Measurements from ENCODE around the gene GADD45A.
"Not testable (repeated sequence)": the region's sequence is repeated elsewhere in the genome, so short reads cannot be mapped to it uniquely, and the experiment has no call there.

Gene GADD45A

GRCh38 chr1:67722292-67722944, 37.4 kb downstream of the GADD45A start:
- no peak for FAIRE-seq

GRCh38 chr1:67723126-67723525, 38.1 kb downstream of the GADD45A start:
- no peak for FAIRE-seq

GRCh38 chr1:67723620-67724019, 38.6 kb downstream of the GADD45A start:
- FAIRE-seq = no peak

GRCh38 chr1:67724928-67725560, 40.0 kb downstream of the GADD45A start:
- FAIRE-seq = no peak

DNA sequence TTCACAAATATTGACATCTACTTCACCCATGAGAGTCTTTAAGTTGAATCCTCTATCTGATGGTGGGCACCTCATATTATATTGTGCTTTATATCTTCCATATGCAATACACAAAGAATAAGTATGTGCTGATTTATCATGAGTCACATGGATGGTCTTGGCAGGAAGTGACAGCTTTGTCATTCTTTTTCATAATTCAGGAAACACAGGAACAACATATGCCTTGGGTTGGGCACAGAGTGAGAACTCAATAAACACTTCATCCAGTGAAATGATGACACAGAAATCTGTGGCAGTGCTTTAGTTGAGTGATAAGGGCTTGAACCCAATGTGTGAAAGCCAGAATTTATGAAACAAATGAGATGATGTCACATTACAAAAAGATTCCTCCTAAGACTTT, 41.2 kb downstream of the GADD45A start:
- FAIRE-seq = no peak

DNA sequence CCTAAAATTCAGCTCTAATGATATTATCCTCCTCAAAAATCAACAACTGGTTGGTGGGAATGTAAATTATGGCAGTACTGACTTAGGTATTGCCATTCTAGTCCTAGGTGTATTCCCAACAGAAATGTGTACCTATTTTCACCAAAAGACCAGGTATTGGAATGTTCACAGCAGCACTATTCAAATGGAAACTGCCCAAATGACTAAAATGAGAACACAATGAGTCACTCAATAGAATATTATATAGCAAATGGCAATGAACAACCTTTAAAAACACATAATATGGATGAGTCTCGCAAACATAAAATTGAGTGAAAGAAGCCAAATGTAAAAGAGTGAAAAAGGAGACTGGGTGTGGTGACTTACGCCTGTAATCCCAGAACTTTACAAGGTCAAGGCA, 44.9 kb downstream of the GADD45A start:
- no peak for FAIRE-seq

DNA sequence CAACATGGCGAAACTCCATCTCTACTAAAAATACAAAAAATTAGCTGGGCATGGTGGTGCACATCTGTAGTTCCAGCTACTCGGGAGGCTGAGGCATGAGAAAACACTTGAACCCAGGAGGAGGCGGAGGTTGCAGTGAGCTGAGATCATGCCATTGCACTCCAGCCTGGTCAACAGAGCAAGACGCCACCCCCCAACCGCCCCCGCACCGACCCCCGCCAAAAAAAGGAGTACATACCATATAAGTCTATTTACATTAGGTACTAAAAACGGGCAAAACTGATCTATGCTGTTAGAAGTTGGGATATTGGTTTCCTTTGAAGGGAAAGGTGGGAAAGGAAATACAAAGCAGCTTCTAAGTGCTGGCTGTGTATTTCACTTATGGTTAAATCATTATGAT, 45.3 kb downstream of the GADD45A start:
- not testable (repeated sequence) for FAIRE-seq

DNA sequence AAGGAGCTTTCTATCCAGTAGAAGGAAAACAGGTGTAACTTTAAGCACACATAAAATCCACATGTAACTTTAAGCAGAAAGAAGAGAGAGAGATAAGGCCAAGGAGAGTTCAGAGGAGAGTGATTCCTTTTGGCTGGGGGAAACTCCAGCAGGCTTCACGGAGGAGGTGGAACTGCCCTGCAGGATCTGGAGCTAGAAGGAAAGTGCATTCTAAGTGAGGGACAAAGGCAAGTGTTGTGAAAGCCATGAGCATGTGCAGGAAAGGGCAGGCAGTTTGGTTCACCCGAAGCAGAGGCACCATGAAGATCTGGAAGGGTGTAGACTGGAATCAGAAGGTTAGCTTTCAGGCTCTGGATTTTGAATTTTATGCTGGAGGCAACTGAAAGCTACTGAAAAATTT, 46.3 kb downstream of the GADD45A start:
- FAIRE-seq = no peak

DNA sequence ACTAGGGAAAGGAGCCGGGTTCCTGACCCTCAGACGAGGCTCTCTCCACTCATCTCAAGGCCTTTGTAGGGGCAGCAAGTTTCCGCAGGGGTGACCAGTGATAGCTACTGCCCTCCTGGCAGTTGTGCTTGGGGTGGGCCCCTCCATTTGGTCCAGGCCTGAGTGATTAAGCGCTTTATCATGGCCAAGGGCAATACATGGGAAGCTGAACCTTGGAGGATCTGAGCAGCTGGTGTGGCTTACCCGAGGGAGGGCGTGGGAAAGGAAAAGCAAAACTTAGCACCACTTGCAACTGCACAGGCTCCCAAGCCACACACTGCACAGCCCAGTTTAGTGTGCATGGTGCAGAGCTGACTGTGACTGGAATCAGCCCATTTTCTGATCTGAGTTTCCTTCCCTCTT, 47.8 kb downstream of the GADD45A start:
- no peak for FAIRE-seq

GRCh38 chr1:67733681-67734322, 48.8 kb downstream of the GADD45A start:
- no peak for FAIRE-seq

GRCh38 chr1:67734323-67734690, 49.3 kb downstream of the GADD45A start:
- FAIRE-seq = no peak

- no peak for FAIRE-seq
Measured at GRCh38 chr1:67735206-67735605, 50.2 kb downstream of the GADD45A start.

DNA sequence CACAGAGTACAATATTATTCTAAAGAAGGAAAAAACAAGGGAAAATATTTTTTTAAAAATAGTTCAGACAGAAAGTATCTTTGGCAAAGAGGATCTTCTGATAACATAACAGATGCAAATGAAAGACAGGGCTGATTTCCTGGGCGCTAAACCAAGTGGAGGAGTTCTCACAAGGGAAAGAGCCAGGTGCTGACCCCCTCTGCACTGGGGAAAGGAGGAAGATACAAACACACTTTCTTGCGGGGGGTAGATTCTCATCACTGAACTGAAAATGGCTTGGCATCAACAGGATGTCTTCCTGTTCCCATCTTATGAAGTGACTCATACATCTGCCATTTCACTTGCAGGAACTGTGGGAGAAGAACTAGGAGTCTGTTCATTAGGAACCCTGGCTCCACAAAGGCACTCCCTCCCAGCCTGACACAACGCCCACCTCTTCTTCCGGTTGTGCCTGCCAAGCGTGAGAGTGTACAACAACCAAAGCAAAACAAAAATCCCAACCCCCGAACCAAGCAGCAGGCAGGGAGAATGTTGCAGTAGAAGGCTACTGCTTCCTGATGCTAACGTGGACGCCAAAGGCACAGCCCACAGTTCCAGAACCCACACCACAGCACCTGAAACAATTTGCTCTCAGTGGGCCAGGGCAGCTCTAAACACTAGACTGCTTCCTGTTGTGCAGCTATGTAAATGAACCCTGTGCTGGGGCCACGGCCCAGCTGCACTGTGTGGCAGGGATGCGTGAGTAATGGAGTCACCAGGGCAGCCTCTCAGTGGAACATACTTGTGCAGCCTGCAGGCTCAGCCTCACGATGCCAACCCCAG, 51.0 kb downstream of the GADD45A start:
- no peak for FAIRE-seq

GRCh38 chr1:67736750-67737149, 51.7 kb downstream of the GADD45A start:
- FAIRE-seq = no peak

GRCh38 chr1:67737875-67738274, 52.9 kb downstream of the GADD45A start:
- FAIRE-seq = no peak
